ENCODE results near the gene WDR26. TPM values are rescaled to one million over a fixed set of nuclear protein-coding genes. Genes with fewer than 3 reads are reported as not detected.
A peak's percentile ranks its signal among the peaks of the same experiment; 100 is the strongest.

WDR26 gene
- total RNA-seq, 1 donor from 2014 or later = 126 TPM

DNA sequence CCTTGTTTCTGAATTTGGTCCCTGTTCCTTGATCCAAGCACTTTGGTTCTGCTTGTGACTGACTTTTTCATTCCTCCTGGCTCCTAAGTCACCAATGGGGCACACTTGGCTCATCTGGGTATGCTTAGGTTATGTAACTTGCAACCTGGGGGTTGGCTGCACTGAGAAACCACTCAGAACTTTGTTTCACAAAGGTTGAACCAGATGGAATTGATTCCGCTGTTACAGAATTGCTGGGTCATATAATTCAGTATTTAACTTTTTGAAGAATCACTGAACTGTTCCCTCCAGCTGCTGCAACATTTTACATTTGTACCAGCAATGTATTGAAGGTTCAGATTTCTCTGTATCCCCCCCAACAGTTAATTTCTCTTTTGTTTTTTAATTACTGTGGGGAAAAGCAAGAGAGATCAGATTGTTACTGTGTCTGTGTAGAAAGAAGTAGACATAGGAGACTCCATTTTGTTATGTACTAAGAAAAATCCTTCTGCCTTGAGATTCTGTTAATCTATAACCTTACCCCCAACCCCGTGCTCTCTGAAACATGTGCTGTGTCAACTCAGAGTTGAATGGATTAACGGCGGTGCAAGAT lies 95.1 kb downstream of the WDR26 start:
- no peak overlapping the region for H3K27ac Mint-ChIP-seq (ENCODE audit: unreplicated experiment)
- DNase-seq (ENCODE audit: low spot score) = no peak
- H3K9me3 Mint-ChIP-seq (ENCODE audit: unreplicated experiment) = no peaks in the 10 kb centered on the region
- TF ChIP-seq, protein P1, sequence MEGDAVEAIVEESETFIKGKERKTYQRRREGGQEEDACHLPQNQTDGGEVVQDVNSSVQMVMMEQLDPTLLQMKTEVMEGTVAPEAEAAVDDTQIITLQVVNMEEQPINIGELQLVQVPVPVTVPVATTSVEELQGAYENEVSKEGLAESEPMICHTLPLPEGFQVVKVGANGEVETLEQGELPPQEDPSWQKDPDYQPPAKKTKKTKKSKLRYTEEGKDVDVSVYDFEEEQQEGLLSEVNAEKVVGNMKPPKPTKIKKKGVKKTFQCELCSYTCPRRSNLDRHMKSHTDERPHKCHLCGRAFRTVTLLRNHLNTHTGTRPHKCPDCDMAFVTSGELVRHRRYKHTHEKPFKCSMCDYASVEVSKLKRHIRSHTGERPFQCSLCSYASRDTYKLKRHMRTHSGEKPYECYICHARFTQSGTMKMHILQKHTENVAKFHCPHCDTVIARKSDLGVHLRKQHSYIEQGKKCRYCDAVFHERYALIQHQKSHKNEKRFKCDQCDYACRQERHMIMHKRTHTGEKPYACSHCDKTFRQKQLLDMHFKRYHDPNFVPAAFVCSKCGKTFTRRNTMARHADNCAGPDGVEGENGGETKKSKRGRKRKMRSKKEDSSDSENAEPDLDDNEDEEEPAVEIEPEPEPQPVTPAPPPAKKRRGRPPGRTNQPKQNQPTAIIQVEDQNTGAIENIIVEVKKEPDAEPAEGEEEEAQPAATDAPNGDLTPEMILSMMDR (IDR thresholded peaks at IDR 0.05; ENCODE audit: unreplicated experiment) = no peak
- peaks cover 5% of the 10 kb centered on the region for H3K36me3 Mint-ChIP-seq (ENCODE audit: low read depth, unreplicated experiment)
- H3K4me3 Mint-ChIP-seq (ENCODE audit: unreplicated experiment) = no peak overlapping the region
- peaks cover 2% of the 10 kb centered on the region for H3K4me1 Mint-ChIP-seq (ENCODE audit: unreplicated experiment)
- H3K27me3 Mint-ChIP-seq (ENCODE audit: unreplicated experiment) = peaks cover 2% of the 10 kb centered on the region

DNA sequence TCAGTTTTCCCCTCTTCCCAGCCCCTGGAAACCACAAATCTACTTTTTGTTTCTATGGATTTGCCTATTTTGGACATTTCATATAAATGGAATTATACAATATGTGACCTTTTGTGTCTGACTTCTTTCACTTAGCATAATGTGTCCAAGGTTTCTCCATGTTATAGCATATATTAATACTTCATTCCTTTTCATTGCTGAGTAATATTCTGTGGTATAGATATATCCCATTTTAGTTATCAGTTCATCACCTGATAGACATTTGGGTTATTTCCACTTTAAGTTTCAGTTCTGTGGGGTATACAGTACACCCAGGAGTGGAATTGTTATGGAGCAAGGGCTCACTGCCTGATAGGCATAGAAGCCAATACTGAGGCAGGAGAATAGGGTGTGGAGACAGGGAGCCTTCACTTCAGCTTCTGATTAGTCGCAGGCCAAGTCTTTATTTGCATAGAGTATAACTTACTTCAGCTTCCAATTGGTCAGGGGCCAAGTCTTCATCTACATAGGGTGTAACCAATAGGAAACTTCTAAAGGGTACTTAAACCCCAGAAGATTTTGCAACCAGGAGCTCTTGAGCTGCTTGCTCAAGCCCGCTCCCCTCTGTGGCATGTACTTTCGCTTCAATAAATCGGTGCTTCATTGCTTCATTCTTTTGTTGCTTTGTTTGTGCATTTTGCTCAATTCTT lies 96.3 kb downstream of the WDR26 start:
- Mint-ChIP-seq H3K4me1 (ENCODE audit: unreplicated experiment) (peaks cover 2% of the 10 kb centered on the region), H3K9me3 (ENCODE audit: unreplicated experiment) (no peaks in the 10 kb centered on the region), H3K27ac (ENCODE audit: unreplicated experiment) (no peak overlapping the region), H3K4me3 (ENCODE audit: unreplicated experiment) (no peak overlapping the region), H3K27me3 (ENCODE audit: unreplicated experiment) (peaks cover 2% of the 10 kb centered on the region), H3K36me3 (ENCODE audit: low read depth, unreplicated experiment) (peaks cover 5% of the 10 kb centered on the region)
- TF ChIP-seq, protein P1 (IDR thresholded peaks at IDR 0.05; ENCODE audit: unreplicated experiment) = no peak
- DNase-seq (ENCODE audit: low spot score) = no peak

Small RNAs within 50 kb of the gene (microRNA-seq; reads per million reads assigned to microRNA genes)
- gene MIR4742 (ENCODE audit: unreplicated experiment) = 2.8 reads per million, percentile 36 among the genes with 10 or more reads in this experiment

Other genes with a start within 250 kb of the WDR26 start
- gene NVL, start 104.6 kb downstream of the WDR26 start, total RNA-seq (ENCODE audit: unreplicated experiment) = 44.5 TPM
- 59.9 TPM for gene CNIH4, start 77.9 kb downstream of the WDR26 start, total RNA-seq (ENCODE audit: unreplicated experiment)
- gene CNIH3, start 181.5 kb upstream of the WDR26 start, total RNA-seq (ENCODE audit: unreplicated experiment) = 4.7 TPM